CD4-positive, alpha-beta T cell (primary cell): ENCODE data around the gene SPATA19. TPM values are rescaled to one million over a fixed set of nuclear protein-coding genes. Genes with fewer than 3 reads are reported as not detected.

ENCODE experiments used
- ATAC-seq: fragments of 200-7000 bp; cut with Tn5 transposase; one replicate; pipeline ENCODE4 v1.10.0; 2022; ENCODE audit warnings: mild to moderate bottlenecking; ENCODE audit not compliant: poor library complexity
- CTCF ChIA-PET: fragments of 350-600 bp; sonication (Branson Sonifier 250); formaldehyde crosslinking; loops from one replicate; lab custom pipeline; 2021; ENCODE audit warnings: antibody characterized with exemption, inconsistent platforms; lab: Charles Lee
- POLR2A ChIA-PET: fragments of 350-600 bp; sonication (Branson Sonifier 250); formaldehyde crosslinking; loops from one replicate; lab custom pipeline; 2021; ENCODE audit warnings: antibody characterized with exemption, inconsistent platforms; lab: Charles Lee
- DNase-seq, 14 experiments: peaks; one replicate each; pipeline ENCODE4 v3.0.0-alpha.2; 2013 to 2020; ENCODE audit warnings: mixed read lengths in 2 of 14
- H3K27ac ChIP-seq, 2 donors: one replicate each; pipeline versions ENCODE4 v1.5.1 to v1.7.0; 2013; ENCODE audit warnings: low read length in 2 of 2, low read depth in 1 of 2, mild to moderate bottlenecking in 1 of 2
- H3K27me3 ChIP-seq, 2 experiments: 1 replicate in 1 of 2; 2 replicates in 1 of 2; pipeline versions ENCODE4 v1.6.1 to v1.7.0; 2013; ENCODE audit warnings: low read length in 2 of 2, control low read depth in 1 of 2, mild to moderate bottlenecking in 1 of 2, moderate library complexity in 1 of 2; ENCODE audit not compliant: insufficient read depth in 2 of 2, control insufficient read depth in 1 of 2
- H3K36me3 ChIP-seq: one replicate; pipeline ENCODE4 v1.6.1; 2013; ENCODE audit warnings: low read length, control low read depth; ENCODE audit not compliant: insufficient read depth
- H3K4me1 ChIP-seq: one replicate; pipeline ENCODE4 v1.6.1; 2013; ENCODE audit warnings: low read length, control low read depth; ENCODE audit not compliant: insufficient read depth
- H3K4me3 ChIP-seq: one replicate; pipeline ENCODE4 v1.5.1; 2013; ENCODE audit warnings: mild to moderate bottlenecking, low read length, moderate library complexity
- H3K9me3 ChIP-seq, 2 experiments: 1 replicate in 1 of 2; 2 replicates in 1 of 2; pipeline versions ENCODE4 v1.6.1 to v1.7.0; 2013; ENCODE audit warnings: low read length in 2 of 2, mild to moderate bottlenecking in 2 of 2, control low read depth in 1 of 2, moderate library complexity in 1 of 2; ENCODE audit not compliant: control insufficient read depth in 1 of 2, insufficient read depth in 1 of 2
- H3K27ac Mint-ChIP-seq: one replicate; pipeline ENCODE4 v1.8.0; 2020; ENCODE audit warnings: mixed read lengths
- H3K27me3 Mint-ChIP-seq: one replicate; pipeline ENCODE4 v1.8.0; 2021; ENCODE audit warnings: mixed read lengths
- H3K36me3 Mint-ChIP-seq: one replicate; pipeline ENCODE4 v1.8.0; 2021; ENCODE audit warnings: low read depth, mixed read lengths
- H3K4me1 Mint-ChIP-seq: one replicate; pipeline ENCODE4 v1.8.0; 2021; ENCODE audit warnings: low read depth, mixed read lengths
- H3K4me3 Mint-ChIP-seq: one replicate; pipeline ENCODE4 v1.8.0; 2020; ENCODE audit warnings: mild to moderate bottlenecking, mixed read lengths
- H3K9me3 Mint-ChIP-seq: one replicate; pipeline ENCODE4 v1.8.0; 2020; ENCODE audit warnings: mixed read lengths
- intact Hi-C, 2 experiments: fragments of 100-400 bp; cut with DNase I in 1 of 2; cut with micrococcal nuclease in 1 of 2; formaldehyde crosslinking; loops; one replicate each; pipeline versions ENCODE4 v1.15.1 to v1.9.0; 2023 to 2025; cut with DNase I, micrococcal nuclease
- total RNA-seq, 174 experiments: library from RNA in 2 of 174; stranded (reverse) in 2 of 174; gene quantifications; one replicate each; pipeline ENCODE4 v1.2.3 and lab custom pipeline; 2021 to 2026
- TF ChIP-seq, protein P1 (sequence below): fragments of 200-600 bp; IDR thresholded peaks from one replicate; pipeline ENCODE4 v1.8.0; 2022; ENCODE audit warnings: antibody characterized with exemption, mild to moderate bottlenecking

Gene SPATA19
- total RNA-seq, 2 experiments from 2014 or later = not detected

DNA sequence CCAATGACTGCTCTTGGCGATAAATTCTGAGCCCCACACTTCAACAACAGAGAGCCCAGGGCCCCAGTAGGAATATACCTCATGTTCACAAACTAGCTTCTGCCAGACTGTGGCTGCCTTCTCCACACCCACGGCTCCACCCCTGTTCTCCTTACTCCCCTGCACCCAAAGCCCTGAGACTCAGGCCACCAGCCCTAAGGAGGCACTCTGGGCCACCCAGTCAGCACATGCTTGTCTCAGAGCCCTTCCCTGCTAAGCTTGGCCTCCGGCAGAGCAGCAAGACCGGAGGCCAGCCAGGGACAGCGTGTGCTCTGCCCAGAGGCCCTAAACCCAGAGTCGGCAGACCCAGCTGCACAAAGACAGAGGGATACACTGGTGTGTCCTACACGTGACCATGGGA lies 27.9 kb downstream of the SPATA19 start:
- intact Hi-C loops = no loop called here
- CTCF ChIA-PET = no interaction called here
- Mint-ChIP-seq H3K36me3 (no peaks in the 10 kb centered on the region), H3K27me3 (peaks cover 36% of the 10 kb centered on the region), H3K9me3 (no peaks in the 10 kb centered on the region), H3K4me3 (no peak overlapping the region), H3K4me1 (no peaks in the 10 kb centered on the region), H3K27ac (no peak overlapping the region)
- Histone ChIP-seq H3K4me3 (no peak overlapping the region), H3K9me3 (peaks cover 0 to 5% of the 10 kb centered on the region in 2 experiments), H3K27me3 (peaks cover 2 to 3% of the 10 kb centered on the region in 2 experiments), H3K36me3 (no peaks in the 10 kb centered on the region), H3K27ac (no peak overlapping the region), H3K4me1 (no peaks in the 10 kb centered on the region)
- POLR2A ChIA-PET = no interaction called here
- DNase-seq (no peak), ATAC-seq (no peak)
- TF ChIP-seq, protein P1, sequence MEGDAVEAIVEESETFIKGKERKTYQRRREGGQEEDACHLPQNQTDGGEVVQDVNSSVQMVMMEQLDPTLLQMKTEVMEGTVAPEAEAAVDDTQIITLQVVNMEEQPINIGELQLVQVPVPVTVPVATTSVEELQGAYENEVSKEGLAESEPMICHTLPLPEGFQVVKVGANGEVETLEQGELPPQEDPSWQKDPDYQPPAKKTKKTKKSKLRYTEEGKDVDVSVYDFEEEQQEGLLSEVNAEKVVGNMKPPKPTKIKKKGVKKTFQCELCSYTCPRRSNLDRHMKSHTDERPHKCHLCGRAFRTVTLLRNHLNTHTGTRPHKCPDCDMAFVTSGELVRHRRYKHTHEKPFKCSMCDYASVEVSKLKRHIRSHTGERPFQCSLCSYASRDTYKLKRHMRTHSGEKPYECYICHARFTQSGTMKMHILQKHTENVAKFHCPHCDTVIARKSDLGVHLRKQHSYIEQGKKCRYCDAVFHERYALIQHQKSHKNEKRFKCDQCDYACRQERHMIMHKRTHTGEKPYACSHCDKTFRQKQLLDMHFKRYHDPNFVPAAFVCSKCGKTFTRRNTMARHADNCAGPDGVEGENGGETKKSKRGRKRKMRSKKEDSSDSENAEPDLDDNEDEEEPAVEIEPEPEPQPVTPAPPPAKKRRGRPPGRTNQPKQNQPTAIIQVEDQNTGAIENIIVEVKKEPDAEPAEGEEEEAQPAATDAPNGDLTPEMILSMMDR = no peak

DNA sequence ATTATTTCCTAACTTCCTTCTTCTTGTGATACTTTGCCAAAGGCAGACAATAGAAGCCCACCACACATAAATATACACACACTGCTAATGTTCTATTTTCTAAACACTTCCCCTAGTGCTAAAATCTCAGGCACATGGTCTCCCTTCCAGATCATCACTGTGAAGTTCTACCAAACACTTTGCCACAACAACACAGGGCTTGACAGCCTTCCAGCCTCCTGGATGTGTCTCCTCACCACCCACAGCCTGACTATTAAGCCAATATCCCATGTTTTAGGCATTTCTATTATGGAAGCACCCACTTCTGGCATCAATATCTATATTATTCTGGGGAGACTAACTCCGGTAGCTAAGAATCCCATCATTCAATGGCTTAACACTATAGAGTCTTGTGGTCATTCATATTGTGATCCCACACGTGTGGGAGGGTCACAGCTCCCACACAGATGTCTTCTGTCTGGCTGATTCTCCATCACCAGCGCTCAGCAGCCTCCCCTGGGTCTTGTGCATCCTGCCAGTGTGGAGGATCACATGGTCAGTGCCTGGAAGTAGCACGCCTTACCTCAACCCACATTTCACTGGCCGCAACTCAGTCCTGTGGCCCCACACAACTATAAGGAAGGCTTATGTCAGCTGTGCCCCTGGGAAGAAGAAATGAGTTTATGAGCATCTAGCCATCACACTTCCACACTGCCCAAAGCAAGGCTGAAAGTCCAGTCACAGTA lies 29.0 kb downstream of the SPATA19 start:
- H3K9me3 ChIP-seq = peaks cover 0 to 6% of the 10 kb centered on the region in 2 experiments
- H3K27me3 Mint-ChIP-seq = peaks cover 36% of the 10 kb centered on the region
- no peak overlapping the region for H3K27ac Mint-ChIP-seq
- H3K4me3 Mint-ChIP-seq = no peak overlapping the region
- no peak overlapping the region for H3K4me3 ChIP-seq
- POLR2A ChIA-PET = no interaction called here
- no peaks in the 10 kb centered on the region for H3K36me3 Mint-ChIP-seq
- H3K9me3 Mint-ChIP-seq = no peaks in the 10 kb centered on the region
- ATAC-seq (no peak), DNase-seq (no peak)
- H3K4me1 Mint-ChIP-seq = no peaks in the 10 kb centered on the region
- CTCF ChIA-PET = no interaction called here
- no peaks in the 10 kb centered on the region for H3K4me1 ChIP-seq
- H3K27me3 ChIP-seq = peaks cover 2 to 7% of the 10 kb centered on the region in 2 experiments
- intact Hi-C loops = no loop called here
- no peak overlapping the region for H3K27ac ChIP-seq
- TF ChIP-seq, protein P1 = no peak
- no peaks in the 10 kb centered on the region for H3K36me3 ChIP-seq

DNA sequence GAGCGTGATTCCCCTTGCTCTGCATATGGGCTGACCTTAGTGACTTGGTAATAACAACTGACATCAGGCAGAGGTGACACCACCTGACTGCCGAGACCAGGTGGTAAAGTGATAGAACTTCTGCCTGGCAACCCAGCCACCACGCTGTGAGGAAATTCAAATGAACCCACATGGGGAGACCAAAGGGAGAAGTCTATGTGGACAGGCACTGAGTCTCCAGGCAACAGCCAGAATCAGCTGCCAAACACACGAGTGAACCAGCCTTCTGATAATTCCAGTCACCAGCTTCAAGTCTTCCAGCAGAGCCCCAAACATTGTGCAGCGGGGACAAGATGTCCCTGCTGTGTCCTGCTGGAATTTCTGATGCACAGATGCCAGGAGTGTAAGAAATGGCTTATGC lies 29.7 kb downstream of the SPATA19 start:
- no peaks in the 10 kb centered on the region for H3K4me1 Mint-ChIP-seq
- DNase-seq (no peak), ATAC-seq (no peak)
- Histone ChIP-seq H3K4me1 (no peaks in the 10 kb centered on the region), H3K9me3 (peaks cover 0 to 6% of the 10 kb centered on the region in 2 experiments), H3K27me3 (peaks cover 2 to 7% of the 10 kb centered on the region in 2 experiments), H3K4me3 (no peak overlapping the region), H3K27ac (no peak overlapping the region), H3K36me3 (no peaks in the 10 kb centered on the region)
- intact Hi-C loops = no loop called here
- CTCF ChIA-PET = no interaction called here
- POLR2A ChIA-PET = no interaction called here
- TF ChIP-seq, protein P1 = no peak
- H3K27ac Mint-ChIP-seq = no peak overlapping the region
- no peaks in the 10 kb centered on the region for H3K36me3 Mint-ChIP-seq
- no peaks in the 10 kb centered on the region for H3K9me3 Mint-ChIP-seq
- peaks cover 36% of the 10 kb centered on the region for H3K27me3 Mint-ChIP-seq
- no peak overlapping the region for H3K4me3 Mint-ChIP-seq
